ENCODE results near the gene NRK.

GRCh38 chrX:105981772-105982485 is 159.6 kb downstream of the NRK start:
- TF ChIP-seq MXI1 (IDR thresholded peaks at IDR 0.05; ENCODE audit: low read depth, low read length) (no peak), CTCF (IDR thresholded peaks at IDR 0.05) (no peak), EP300 (IDR thresholded peaks at IDR 0.05; ENCODE audit: borderline replicate concordance in 1 of 2, low read depth in 1 of 2, low read length in 1 of 2) (no peak), TCF12 (IDR thresholded peaks at IDR 0.05) (no peak)

Data from SK-N-SH (cell line).